ENCODE data around the gene TNIK. TPM values are rescaled to one million over a fixed set of nuclear protein-coding genes. Genes with fewer than 3 reads are reported as not detected.

Gene TNIK
- total and polyA plus RNA-seq, 10 of the 15 experiments (the other 5 are each of a cell fraction or from before 2014, with no cell fraction given): 13.9 to 74.3 (median 48.2) TPM

GRCh38 chr3:171284308-171285075 is 175.7 kb downstream of the TNIK start:
- Histone ChIP-seq H3K9ac (ENCODE audit: control insufficient read depth, insufficient read depth, low read length) (peak overlapping the region; percentile 77), H3K79me2 (ENCODE audit: control insufficient read depth, insufficient read depth, low read length) (peaks cover 83% of the 10 kb centered on the region), H3K4me1 (ENCODE audit: control insufficient read depth, insufficient read depth, low read length) (peaks cover 61% of the 10 kb centered on the region), H4K20me1 (ENCODE audit: control insufficient read depth, insufficient read depth) (no peaks in the 10 kb centered on the region), H3K27me3 (replicated peaks in 1 of 2; ENCODE audit: control insufficient read depth in 2 of 2, insufficient read depth in 2 of 2, low read length in 1 of 2) (no peaks in the 10 kb centered on the region), H3K4me2 (ENCODE audit: control insufficient read depth, insufficient read depth) (peak overlapping the region; percentile 71), H3K27ac (ENCODE audit: control insufficient read depth, insufficient read depth) (peak overlapping the region; percentile 96), H3K36me3 (ENCODE audit: control insufficient read depth in 2 of 2, insufficient read depth in 2 of 2, low read length in 1 of 2) (no peaks in the 10 kb centered on the region), H3K9me3 (replicated peaks; ENCODE audit: control insufficient read depth, insufficient read depth, low read length) (peaks cover 2% of the 10 kb centered on the region; the same call in 2 of the 3 replicates), H3K4me3 (peak overlapping the region; percentile 36; the same call in 1 of the 2 replicates), H2AFZ (ENCODE audit: control insufficient read depth, low read depth, low read length) (no peak overlapping the region)
- RAD21 ChIA-PET (ENCODE audit: unreplicated experiment): interaction anchor here (0.8 to 10.2 kb wide), 23 partner anchors 9 to 281 kb away, joined by 3 to 97 read pairs (median 4); no protein-coding TSS in a partner anchor
- SMC1A ChIA-PET (ENCODE audit: uncharacterized antibody, unreplicated experiment): interaction anchor here (0.6 to 28.2 kb wide), 21 partner anchors 10 to 1016 kb away, joined by 3 to 657 read pairs (median 4); partner anchors contain the start of gene TNIK
- ATAC-seq (peak; percentile 64), FAIRE-seq (no peak), DNase-seq (ENCODE audit: low read depth, low spot score) (peak; percentile 76)
- CTCF ChIA-PET: interaction anchor here (0.9 to 4.1 kb wide), 9 partner anchors 14 to 282 kb away, joined by 3 to 25 read pairs (median 4); no protein-coding TSS in a partner anchor
- in situ Hi-C loops (cut with MboI) (no loop called here), intact Hi-C loops (cut with micrococcal nuclease; ENCODE audit: unreplicated experiment) (loop anchor here (1.0 to 10.0 kb wide), 6 partner anchors 29 to 280 kb away; partner anchors contain the start of gene TNIK)
- POLR2A ChIA-PET: interaction anchor here (1.0 to 5.7 kb wide), 6 partner anchors 11 to 63 kb away, joined by 3 to 27 read pairs (median 12); no protein-coding TSS in a partner anchor
- 6% methylated on average over 5 of the region's 5 CpGs for WGBS (ENCODE audit: insufficient coverage, insufficient replicate concordance, low lambda C conversion rate, missing lambda C conversion rate)
- no TSS peak for BruUV-seq (replicated peaks)
- no peak for TF ChIP-seq TARDBP (IDR thresholded peaks at IDR 0.05; ENCODE audit: borderline replicate concordance)
- TF ChIP-seq SMARCA5 (IDR thresholded peaks at IDR 0.05): no peak
- no peak for TF ChIP-seq BACH1 (IDR thresholded peaks at IDR 0.05; ENCODE audit: borderline replicate concordance)
- TF ChIP-seq MTA3 (IDR thresholded peaks at IDR 0.05; ENCODE audit: borderline replicate concordance, low read length): 0 out of 2 replicates have a peak, but pooled peaks have one; percentile 52
- peak; percentile 51; the same call in 1 of the 2 replicates for TF ChIP-seq PAX5 (IDR thresholded peaks at IDR 0.05; ENCODE audit: borderline replicate concordance, low read depth, low read length)
- TF ChIP-seq BCL3 (IDR thresholded peaks at IDR 0.05; ENCODE audit: borderline replicate concordance, insufficient read depth, low read depth, low read length, poor library complexity, severe bottlenecking): peak; percentile 67
- TF ChIP-seq NFIC (IDR thresholded peaks at IDR 0.05; ENCODE audit: low read depth, low read length): peak; percentile 95
- TF ChIP-seq IRF5 (IDR thresholded peaks at IDR 0.05; ENCODE audit: borderline replicate concordance): no peak
- no peak for TF ChIP-seq MTA2 (IDR thresholded peaks at IDR 0.05; ENCODE audit: low read depth)
- TF ChIP-seq BCL11A (IDR thresholded peaks at IDR 0.05; ENCODE audit: low read depth, low read length): peak; percentile 58; the same call in 1 of the 2 replicates
- no peak for TF ChIP-seq SUPT20H (IDR thresholded peaks at IDR 0.05; ENCODE audit: borderline replicate concordance, control insufficient read depth, low read depth, low read length)
- peak; percentile 65; the same call in 1 of the 2 replicates for TF ChIP-seq CBX5 (IDR thresholded peaks at IDR 0.05; ENCODE audit: low read depth)
- TF ChIP-seq NFYB (IDR thresholded peaks at IDR 0.05; ENCODE audit: insufficient read depth, low read depth, low read length): no peak
- no peak; the same call in 1 of the 2 replicates for TF ChIP-seq TBL1XR1 (IDR thresholded peaks at IDR 0.05; ENCODE audit: low read depth, low read length)
- 0 out of 2 replicates have a peak, but pooled peaks have one; percentile 4 for TF ChIP-seq SPI1 (IDR thresholded peaks at IDR 0.05; ENCODE audit: borderline replicate concordance, insufficient read depth, low read depth, low read length)
- TF ChIP-seq SIX5 (IDR thresholded peaks at IDR 0.05; ENCODE audit: low read depth, low read length, severe bottlenecking): no peak
- no peak for TF ChIP-seq BCLAF1 (IDR thresholded peaks at IDR 0.05)

Data from GM12878 (cell line).